Measurements from ENCODE around the gene RUNDC3A.
"Not testable (repeated sequence)": the region's sequence is repeated elsewhere in the genome, so short reads cannot be mapped to it uniquely, and the experiment has no call there.

The RUNDC3A gene

GRCh38 chr17:44333371-44333770, 25.0 kb downstream of the RUNDC3A start:
- Histone ChIP-seq H3K27me3 (peaks cover 0 to 23% of the 10 kb centered on the region in 2 donors), H3K36me3 (no peaks in the 10 kb centered on the region), H3K4me1 (peaks cover 0 to 4% (median 0%) of the 10 kb centered on the region in 4 donors), H3K9me3 (no peaks in the 10 kb centered on the region), H3K27ac (no peak overlapping the region), H3K4me3 (no peak overlapping the region)
- intact Hi-C loops (cut with DNase I; ENCODE audit: low total_unique reads) = no loop called here
- peak in 1 of 2 donors; percentile 45 for DNase-seq
- no peak for TF ChIP-seq CTCF (IDR thresholded peaks at IDR 0.05)

- Histone ChIP-seq H3K9me3 (no peaks in the 10 kb centered on the region), H3K36me3 (no peaks in the 10 kb centered on the region), H3K4me1 (peaks cover 0 to 4% (median 0%) of the 10 kb centered on the region in 4 donors), H3K4me3 (no peak overlapping the region), H3K27ac (no peak overlapping the region), H3K27me3 (peaks cover 0 to 29% of the 10 kb centered on the region in 2 donors)
- no peak for DNase-seq
- intact Hi-C loops (cut with DNase I; ENCODE audit: low total_unique reads) = no loop called here
- TF ChIP-seq CTCF (IDR thresholded peaks at IDR 0.05) = no peak
Observed at GRCh38 chr17:44334315-44334714, 25.9 kb downstream of the RUNDC3A start.

GRCh38 chr17:44334727-44335126, 26.3 kb downstream of the RUNDC3A start:
- H3K27ac ChIP-seq = no peak overlapping the region
- DNase-seq = no peak
- intact Hi-C loops (cut with DNase I; ENCODE audit: low total_unique reads) = no loop called here

GRCh38 chr17:44335564-44335963, 27.2 kb downstream of the RUNDC3A start:
- H3K4me1 ChIP-seq = peaks cover 0 to 4% (median 0%) of the 10 kb centered on the region in 4 donors
- intact Hi-C loops (cut with DNase I; ENCODE audit: low total_unique reads) = no loop called here
- peaks cover 0 to 29% of the 10 kb centered on the region in 2 donors for H3K27me3 ChIP-seq
- no peak overlapping the region for H3K4me3 ChIP-seq
- no peak overlapping the region for H3K27ac ChIP-seq
- DNase-seq = no peak
- no peaks in the 10 kb centered on the region for H3K36me3 ChIP-seq
- no peaks in the 10 kb centered on the region for H3K9me3 ChIP-seq
- TF ChIP-seq CTCF (IDR thresholded peaks at IDR 0.05) = no peak

More at GRCh38 chr17:44334727-44335126, 26.3 kb downstream of the RUNDC3A start:
- no peak overlapping the region for H3K4me3 ChIP-seq
- peaks cover 0 to 29% of the 10 kb centered on the region in 2 donors for H3K27me3 ChIP-seq
- TF ChIP-seq CTCF (IDR thresholded peaks at IDR 0.05) = no peak
- no peaks in the 10 kb centered on the region for H3K36me3 ChIP-seq
- no peaks in the 10 kb centered on the region for H3K9me3 ChIP-seq
- peaks cover 0 to 4% (median 0%) of the 10 kb centered on the region in 4 donors for H3K4me1 ChIP-seq

GRCh38 chr17:44335968-44336367, 27.6 kb downstream of the RUNDC3A start:
- intact Hi-C loops (cut with DNase I; ENCODE audit: low total_unique reads) = no loop called here
- peaks cover 0 to 29% of the 10 kb centered on the region in 2 donors for H3K27me3 ChIP-seq
- TF ChIP-seq CTCF (IDR thresholded peaks at IDR 0.05) = no peak
- no peaks in the 10 kb centered on the region for H3K9me3 ChIP-seq
- no peak overlapping the region for H3K4me3 ChIP-seq
- no peaks in the 10 kb centered on the region for H3K36me3 ChIP-seq
- H3K4me1 ChIP-seq = peaks cover 0 to 2% (median 0%) of the 10 kb centered on the region in 4 donors
- H3K27ac ChIP-seq = no peak overlapping the region
- DNase-seq = no peak

GRCh38 chr17:44338702-44339101, 30.3 kb downstream of the RUNDC3A start:
- Histone ChIP-seq H3K27ac (no peak overlapping the region), H3K36me3 (no peaks in the 10 kb centered on the region), H3K9me3 (no peaks in the 10 kb centered on the region), H3K4me3 (no peak overlapping the region), H3K27me3 (peaks cover 0 to 27% of the 10 kb centered on the region in 2 donors), H3K4me1 (no peaks in the 10 kb centered on the region)
- TF ChIP-seq CTCF (IDR thresholded peaks at IDR 0.05) = no peak
- no peak for DNase-seq
- intact Hi-C loops (cut with DNase I; ENCODE audit: low total_unique reads) = no loop called here

- DNase-seq; H3K9me3 ChIP-seq; H3K4me1 ChIP-seq; H3K27ac ChIP-seq; H3K36me3 ChIP-seq; intact Hi-C loops (cut with DNase I; ENCODE audit: low total_unique reads); H3K4me3 ChIP-seq: not testable (repeated sequence)
- H3K27me3 ChIP-seq = peaks cover 0 to 27% of the 10 kb centered on the region in 2 donors
Observed at GRCh38 chr17:44340553-44340952, 32.2 kb downstream of the RUNDC3A start.

Data from tibial artery (tissue), 4 donors.